Effector memory CD8-positive, alpha-beta T cell (primary cell): ENCODE measurements around the gene APOA4.

Experiments
- ATAC-seq: fragments of 150-1000 bp; cut with Tn5 transposase; replicated peaks from 2 replicates; pipeline ENCODE4 v1.10.0; 2021; ENCODE audit warnings: mild to moderate bottlenecking, moderate library complexity
- DNase-seq, 3 experiments: peaks; one replicate each; pipeline ENCODE4 v3.0.0; 2021
- H3K27ac Mint-ChIP-seq, 2 donors: one replicate each; pipeline ENCODE4 v1.8.0; 2022; ENCODE audit warnings: mild to moderate bottlenecking in 2 of 2, mixed read lengths in 2 of 2, moderate library complexity in 2 of 2
- H3K27me3 Mint-ChIP-seq, 2 donors: one replicate each; pipeline ENCODE4 v1.8.0; 2022; ENCODE audit warnings: mixed read lengths in 2 of 2
- H3K36me3 Mint-ChIP-seq: one replicate; pipeline ENCODE4 v1.8.0; 2022; ENCODE audit warnings: mild to moderate bottlenecking, moderate library complexity, mixed read lengths; ENCODE audit not compliant: insufficient read depth
- H3K4me1 Mint-ChIP-seq, 2 donors: one replicate each; pipeline ENCODE4 v1.8.0; 2022; ENCODE audit warnings: low read depth in 2 of 2, mixed read lengths in 2 of 2
- H3K4me3 Mint-ChIP-seq, 2 donors: one replicate each; pipeline ENCODE4 v1.8.0; 2022; ENCODE audit warnings: mild to moderate bottlenecking in 2 of 2, mixed read lengths in 2 of 2, moderate library complexity in 2 of 2
- H3K9me3 Mint-ChIP-seq, 2 donors: one replicate each; pipeline ENCODE4 v1.8.0; 2022; ENCODE audit warnings: mixed read lengths in 2 of 2

APOA4 gene

DNA sequence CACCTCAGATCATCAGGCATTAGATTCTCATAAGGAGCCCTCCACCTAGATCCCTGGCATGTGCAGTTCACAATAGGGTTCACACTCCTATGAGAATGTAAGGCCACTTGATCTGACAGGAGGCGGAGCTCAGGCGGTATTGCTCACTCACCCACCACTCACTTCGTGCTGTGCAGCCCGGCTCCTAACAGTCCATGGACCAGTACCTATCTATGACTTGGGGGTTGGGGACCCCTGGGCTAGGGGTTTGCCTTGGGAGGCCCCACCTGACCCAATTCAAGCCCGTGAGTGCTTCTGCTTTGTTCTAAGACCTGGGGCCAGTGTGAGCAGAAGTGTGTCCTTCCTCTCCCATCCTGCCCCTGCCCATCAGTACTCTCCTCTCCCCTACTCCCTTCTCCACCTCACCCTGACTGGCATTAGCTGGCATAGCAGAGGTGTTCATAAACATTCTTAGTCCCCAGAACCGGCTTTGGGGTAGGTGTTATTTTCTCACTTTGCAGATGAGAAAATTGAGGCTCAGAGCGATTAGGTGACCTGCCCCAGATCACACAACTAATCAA is 8.8 kb upstream of the APOA4 start:
- DNase-seq: no peak
- Mint-ChIP-seq H3K27ac (no peak overlapping the region), H3K36me3 (peaks cover 3% of the 10 kb centered on the region), H3K27me3 (no peaks in the 10 kb centered on the region), H3K4me3 (no peak overlapping the region), H3K4me1 (peaks cover 6 to 13% of the 10 kb centered on the region in 2 donors), H3K9me3 (no peaks in the 10 kb centered on the region)
- ATAC-seq: no peak

GRCh38 chr11:116830184-116830912 is 7.2 kb upstream of the APOA4 start:
- Mint-ChIP-seq H3K9me3 (no peaks in the 10 kb centered on the region), H3K4me1 (peaks cover 5 to 6% of the 10 kb centered on the region in 2 donors), H3K27me3 (no peaks in the 10 kb centered on the region), H3K4me3 (no peak overlapping the region), H3K36me3 (peaks cover 3% of the 10 kb centered on the region), H3K27ac (peak overlapping the region in 1 of 2 donors; percentile 38)
- ATAC-seq (no peak), DNase-seq (no peak)

GRCh38 chr11:116829525-116830183 is 6.5 kb upstream of the APOA4 start, which contains the start of gene APOC3:
Gene APOC3 (plus strand): TSS chr11:116829907. CDS start chr11:116830583, 676 bp downstream.
- Mint-ChIP-seq H3K27ac (peak within 1 kb of the TSS in 1 of 2 donors; percentile 38), H3K4me1 (peaks cover 1 to 2% of the 10 kb centered on the region in 2 donors), H3K36me3 (peaks cover 1% of the 10 kb centered on the region), H3K27me3 (no peaks in the 10 kb centered on the region), H3K9me3 (no peaks in the 10 kb centered on the region), H3K4me3 (no peak within 1 kb of the TSS)
- ATAC-seq (no peak), DNase-seq (no peak)

DNA sequence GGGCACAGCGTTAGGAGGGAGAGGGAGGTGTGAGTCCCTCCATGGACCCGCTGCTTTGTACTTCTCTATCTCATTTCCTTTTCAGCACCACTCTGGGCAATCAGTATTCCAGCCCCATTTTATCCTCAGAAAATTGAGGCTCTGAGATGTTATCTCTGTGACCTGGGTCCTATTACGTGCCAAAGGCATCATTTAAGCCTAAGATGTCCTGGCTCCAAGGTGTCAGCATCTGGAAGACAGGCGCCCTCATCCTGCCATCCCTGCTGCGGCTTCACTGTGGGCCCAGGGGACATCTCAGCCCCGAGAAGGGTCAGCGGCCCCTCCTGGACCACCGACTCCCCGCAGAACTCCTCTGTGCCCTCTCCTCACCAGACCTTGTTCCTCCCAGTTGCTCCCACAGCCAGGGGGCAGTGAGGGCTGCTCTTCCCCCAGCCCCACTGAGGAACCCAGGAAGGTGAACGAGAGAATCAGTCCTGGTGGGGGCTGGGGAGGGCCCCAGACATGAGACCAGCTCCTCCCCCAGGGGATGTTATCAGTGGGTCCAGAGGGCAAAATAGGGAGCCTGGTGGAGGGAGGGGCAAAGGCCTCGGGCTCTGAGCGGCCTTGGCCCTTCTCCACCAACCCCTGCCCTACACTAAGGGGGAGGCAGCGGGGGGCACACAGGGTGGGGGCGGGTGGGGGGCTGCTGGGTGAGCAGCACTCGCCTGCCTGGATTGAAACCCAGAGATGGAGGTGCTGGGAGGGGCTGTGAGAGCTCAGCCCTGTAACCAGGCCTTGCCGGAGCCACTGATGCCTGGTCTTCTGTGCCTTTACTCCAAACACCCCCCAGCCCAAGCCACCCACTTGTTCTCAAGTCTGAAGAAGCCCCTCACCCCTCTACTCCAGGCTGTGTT is 5.8 kb upstream of the APOA4 start:
- Mint-ChIP-seq H3K36me3 (no peaks in the 10 kb centered on the region), H3K4me1 (no peaks in the 10 kb centered on the region), H3K4me3 (no peak overlapping the region), H3K9me3 (no peaks in the 10 kb centered on the region), H3K27ac (no peak overlapping the region), H3K27me3 (no peaks in the 10 kb centered on the region)
- DNase-seq (no peak), ATAC-seq (no peak)

- no peak overlapping the region for H3K27ac Mint-ChIP-seq
These were observed 4.4 kb upstream of the APOA4 start for GRCh38 chr11:116827461-116827860.

DNA sequence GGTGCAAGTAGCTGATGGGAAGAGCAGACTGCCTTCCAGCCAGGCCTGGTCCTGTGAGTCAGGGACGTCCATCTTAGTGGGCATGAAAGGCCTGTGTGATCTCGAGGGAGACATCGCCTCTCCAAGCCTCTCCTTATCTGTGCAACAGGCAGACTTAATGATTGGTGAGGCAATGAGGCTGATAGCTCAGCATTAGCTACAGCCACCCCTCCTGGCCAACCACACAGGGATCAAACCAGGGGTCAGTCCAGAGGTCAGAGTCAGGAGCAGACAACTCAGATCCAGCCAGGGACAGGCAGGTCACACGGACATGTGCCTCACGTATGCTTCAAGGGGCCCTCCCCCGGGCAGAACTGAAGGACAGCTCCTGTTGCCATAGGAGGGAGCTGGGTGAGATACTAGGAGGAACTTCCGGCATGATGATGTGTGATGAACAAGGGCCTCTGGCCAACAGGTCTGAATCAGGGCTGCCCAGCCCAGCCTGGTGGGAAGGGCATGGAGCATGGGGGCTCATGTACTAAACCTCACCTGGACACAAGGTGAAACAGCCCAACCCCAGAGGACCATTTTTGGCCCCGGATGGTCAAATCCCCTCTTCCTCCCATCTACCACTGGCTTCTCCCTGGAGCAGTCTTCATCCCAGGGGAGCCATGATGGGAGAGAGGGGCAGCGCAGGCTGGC is 3.8 kb upstream of the APOA4 start:
- ATAC-seq (no peak), DNase-seq (no peak)
- Mint-ChIP-seq H3K27ac (no peak overlapping the region), H3K27me3 (no peaks in the 10 kb centered on the region), H3K9me3 (no peaks in the 10 kb centered on the region), H3K4me1 (no peaks in the 10 kb centered on the region), H3K4me3 (no peak overlapping the region), H3K36me3 (no peaks in the 10 kb centered on the region)

More at GRCh38 chr11:116827461-116827860, 4.4 kb upstream of the APOA4 start:
- no peak for DNase-seq
- no peaks in the 10 kb centered on the region for H3K9me3 Mint-ChIP-seq
- H3K4me1 Mint-ChIP-seq: no peaks in the 10 kb centered on the region
- no peaks in the 10 kb centered on the region for H3K36me3 Mint-ChIP-seq
- no peak for ATAC-seq
- H3K4me3 Mint-ChIP-seq: no peak overlapping the region
- no peaks in the 10 kb centered on the region for H3K27me3 Mint-ChIP-seq

DNA sequence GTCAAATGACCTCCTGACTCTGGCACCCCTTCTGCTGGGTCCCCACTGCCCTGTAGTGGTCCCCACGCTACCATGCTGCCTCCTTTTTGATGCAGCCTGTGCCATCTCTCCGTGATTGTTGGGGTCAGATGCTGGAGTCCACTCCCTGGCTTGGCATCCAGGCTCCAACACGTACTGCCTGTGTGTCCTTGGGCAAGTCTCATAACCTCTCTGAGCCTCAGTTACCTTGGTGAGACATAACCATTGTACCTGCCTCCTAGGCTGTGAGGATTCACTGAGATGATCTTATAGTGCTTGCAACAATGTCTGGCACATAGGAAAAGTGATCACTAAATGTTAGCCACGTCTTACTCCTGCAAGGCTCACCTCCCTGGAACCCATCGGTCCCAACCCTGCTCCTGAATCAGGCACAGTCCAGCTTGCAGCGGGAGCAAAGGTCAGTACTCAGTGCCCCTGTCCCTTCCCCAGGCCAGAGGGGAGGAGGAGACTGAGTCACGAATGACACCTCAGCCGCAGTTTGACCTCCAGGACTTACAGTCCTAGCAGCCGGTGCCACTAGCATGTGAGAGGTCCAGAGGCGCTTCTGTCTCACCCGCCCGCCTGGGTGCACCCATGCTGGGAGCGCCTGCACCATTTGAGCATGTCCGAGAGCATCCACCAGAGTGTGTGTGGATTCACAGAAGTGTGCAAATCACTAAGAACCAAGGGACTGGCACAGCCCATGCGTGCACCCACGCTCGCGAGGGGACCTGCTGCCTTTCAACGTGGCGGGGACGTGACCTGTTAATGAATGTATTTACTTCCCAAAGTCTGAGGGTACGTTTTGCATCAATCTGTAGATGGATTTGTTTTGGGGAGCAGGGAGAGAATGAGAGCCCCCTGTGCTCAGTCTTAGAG is 3.0 kb upstream of the APOA4 start:
- Mint-ChIP-seq H3K27me3 (no peaks in the 10 kb centered on the region), H3K4me1 (no peaks in the 10 kb centered on the region), H3K4me3 (no peak overlapping the region), H3K27ac (no peak overlapping the region), H3K36me3 (no peaks in the 10 kb centered on the region), H3K9me3 (no peaks in the 10 kb centered on the region)
- no peak for ATAC-seq
- DNase-seq: no peak

- Mint-ChIP-seq H3K36me3 (no peaks in the 10 kb centered on the region), H3K9me3 (no peaks in the 10 kb centered on the region), H3K4me1 (no peaks in the 10 kb centered on the region), H3K27me3 (no peaks in the 10 kb centered on the region), H3K4me3 (no peak overlapping the region), H3K27ac (no peak overlapping the region)
- ATAC-seq: no peak
- DNase-seq: no peak
These were observed 2.3 kb upstream of the APOA4 start for GRCh38 chr11:116825434-116825833.

GRCh38 chr11:116822575-116822974 is 529 bp downstream of the APOA4 start:
- no peak overlapping the region for H3K4me3 Mint-ChIP-seq
- H3K4me1 Mint-ChIP-seq: no peaks in the 10 kb centered on the region
- H3K9me3 Mint-ChIP-seq: no peaks in the 10 kb centered on the region
- ATAC-seq (no peak), DNase-seq (no peak)
- no peaks in the 10 kb centered on the region for H3K27me3 Mint-ChIP-seq
- H3K27ac Mint-ChIP-seq: no peak overlapping the region
- H3K36me3 Mint-ChIP-seq: no peaks in the 10 kb centered on the region

DNA sequence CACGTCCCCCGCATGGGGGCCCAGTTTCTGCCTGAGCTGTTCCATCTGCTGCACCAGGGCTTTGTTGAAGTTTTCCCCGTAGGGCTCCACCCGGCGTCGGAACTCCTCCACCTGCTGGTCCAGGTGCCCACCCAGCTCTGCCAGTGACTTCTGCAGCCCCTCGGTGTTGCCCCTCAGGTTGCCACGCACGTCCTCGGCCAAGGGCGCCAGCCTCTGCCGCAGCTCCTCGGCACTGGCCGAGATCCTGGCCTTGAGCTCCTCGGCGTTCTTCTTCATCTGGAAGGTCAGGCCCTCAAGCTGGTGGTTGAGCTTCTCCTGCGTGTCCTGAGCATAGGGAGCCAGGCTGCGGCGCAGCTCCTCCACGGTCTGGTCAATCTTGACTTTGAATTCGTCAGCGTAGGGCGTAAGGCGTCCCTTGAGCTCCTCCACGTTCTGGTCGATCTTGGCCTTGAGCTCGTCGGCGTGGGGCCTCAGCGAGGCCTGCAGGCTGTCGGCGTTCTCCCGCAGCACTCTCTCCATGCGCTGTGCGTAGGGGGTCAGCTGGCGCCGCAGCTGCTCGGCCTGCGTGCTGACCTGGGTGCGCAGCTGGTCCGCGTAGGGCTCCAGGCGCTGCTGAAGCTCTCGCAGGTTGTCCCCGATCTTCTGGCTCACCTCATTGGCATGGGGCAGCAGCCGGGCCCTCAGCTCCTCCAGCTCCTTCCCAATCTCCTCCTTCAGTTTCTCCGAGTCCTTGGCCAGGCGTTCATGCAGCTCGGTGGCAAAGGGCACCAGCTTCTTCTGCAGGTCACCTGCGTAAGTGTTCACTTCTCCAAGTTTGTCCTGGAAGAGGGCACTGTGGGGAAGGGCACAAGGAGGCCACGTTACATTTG is 1.8 kb downstream of the APOA4 start:
- H3K4me1 Mint-ChIP-seq: no peaks in the 10 kb centered on the region
- H3K27ac Mint-ChIP-seq: peak overlapping the region in 1 of 2 donors; percentile 60
- H3K36me3 Mint-ChIP-seq: no peaks in the 10 kb centered on the region
- no peaks in the 10 kb centered on the region for H3K9me3 Mint-ChIP-seq
- no peak for DNase-seq
- no peak for ATAC-seq
- H3K27me3 Mint-ChIP-seq: no peaks in the 10 kb centered on the region
- H3K4me3 Mint-ChIP-seq: no peak overlapping the region

- DNase-seq (no peak), ATAC-seq (no peak)
- H3K27me3 Mint-ChIP-seq: no peaks in the 10 kb centered on the region
- no peak overlapping the region for H3K27ac Mint-ChIP-seq
- no peaks in the 10 kb centered on the region for H3K36me3 Mint-ChIP-seq
- H3K4me3 Mint-ChIP-seq: no peak overlapping the region
- H3K9me3 Mint-ChIP-seq: no peaks in the 10 kb centered on the region
- H3K4me1 Mint-ChIP-seq: no peaks in the 10 kb centered on the region
These were observed 4.1 kb downstream of the APOA4 start for GRCh38 chr11:116819049-116819448.
